HG03108 (cell line): ENCODE measurements around the gene NPR3.
"Not testable (repeated sequence)": the region's sequence is repeated elsewhere in the genome, so short reads cannot be mapped to it uniquely, and the experiment has no call there.

ENCODE experiments used
- ATAC-seq: cut with Tn5 transposase; IDR thresholded peaks from one replicate; pipeline ENCODE4 v1.9.1; 2021; ENCODE audit warnings: moderate library complexity; ENCODE audit not compliant: unreplicated experiment

NPR3 gene

DNA sequence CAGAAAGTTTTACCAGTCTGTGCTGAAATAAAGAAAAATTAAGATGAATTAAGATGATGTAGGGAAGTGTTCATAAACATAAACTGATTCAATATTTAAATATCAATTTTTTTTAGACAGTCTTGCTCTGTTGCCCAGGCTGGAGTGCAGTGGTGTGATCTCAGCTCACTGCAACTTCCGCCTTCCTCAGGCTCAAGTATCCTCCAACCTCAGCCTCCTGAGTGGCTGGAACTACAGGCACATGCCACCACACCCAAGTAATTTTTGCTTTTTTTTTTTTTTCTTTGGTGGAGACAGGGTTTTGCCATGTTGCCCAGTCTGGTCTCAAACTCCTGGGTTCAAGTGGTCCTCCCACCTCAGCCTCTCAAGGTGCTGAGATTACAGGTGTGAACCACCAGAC lies 94.3 kb downstream of the NPR3 start:
- not testable (repeated sequence) for ATAC-seq

DNA sequence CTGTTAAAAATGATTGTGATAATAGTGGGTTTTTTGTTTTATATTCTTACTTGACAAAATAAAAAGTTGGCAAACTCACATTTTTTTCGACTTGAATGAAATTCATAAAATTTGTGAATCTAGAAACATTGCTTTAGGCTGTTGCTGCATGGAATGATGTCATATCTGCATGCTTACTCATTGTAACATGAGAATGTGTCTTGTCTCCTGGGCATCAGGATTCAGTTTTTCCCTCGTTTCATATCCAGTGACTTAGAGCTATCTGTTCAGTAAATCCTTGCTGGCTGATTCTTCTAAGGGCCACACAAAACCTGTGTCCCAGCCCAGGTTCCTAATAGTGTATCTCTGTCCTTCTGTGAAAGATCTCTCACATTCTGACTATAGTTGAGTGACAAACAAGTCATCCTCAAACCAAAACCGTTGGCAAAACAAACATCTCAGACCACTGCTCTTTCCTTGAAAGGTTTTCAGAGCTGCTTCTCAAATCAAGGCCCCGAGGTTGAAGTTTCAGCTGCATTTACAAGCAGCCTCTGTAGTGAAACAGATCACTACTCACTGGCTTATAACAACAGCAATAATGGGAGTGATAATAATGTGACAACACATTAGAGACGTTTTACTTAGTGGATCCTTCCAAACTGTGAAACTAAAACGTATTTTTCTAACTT lies 95.0 kb downstream of the NPR3 start:
- no peak for ATAC-seq

GRCh38 chr5:32808783-32809182 lies 97.7 kb downstream of the NPR3 start:
- ATAC-seq, result no peak

- no peak for ATAC-seq
Observed at GRCh38 chr5:32810804-32811203, 99.7 kb downstream of the NPR3 start.

GRCh38 chr5:32812399-32812798 lies 101.3 kb downstream of the NPR3 start:
- ATAC-seq, result no peak

DNA sequence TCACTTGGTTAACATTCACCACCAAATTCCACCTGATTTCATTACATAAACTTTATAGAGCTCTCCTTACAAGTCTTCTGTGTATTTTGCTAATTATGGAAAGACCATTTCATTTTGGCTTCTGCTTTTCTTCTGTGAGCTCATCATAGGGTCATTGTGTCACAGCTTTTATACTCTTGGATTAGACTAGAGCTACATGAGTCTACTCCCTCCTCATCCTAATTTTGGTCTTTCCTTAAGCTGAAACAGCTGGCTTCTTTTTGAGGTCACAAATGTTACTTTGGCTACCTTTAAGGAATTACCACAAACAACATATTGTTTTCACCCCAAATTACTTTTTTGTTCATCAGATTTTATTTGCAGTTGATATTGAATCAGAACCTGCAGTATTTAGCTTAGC lies 103.0 kb downstream of the NPR3 start:
- ATAC-seq, result no peak

GRCh38 chr5:32814620-32815019 lies 103.5 kb downstream of the NPR3 start:
- no peak for ATAC-seq

DNA sequence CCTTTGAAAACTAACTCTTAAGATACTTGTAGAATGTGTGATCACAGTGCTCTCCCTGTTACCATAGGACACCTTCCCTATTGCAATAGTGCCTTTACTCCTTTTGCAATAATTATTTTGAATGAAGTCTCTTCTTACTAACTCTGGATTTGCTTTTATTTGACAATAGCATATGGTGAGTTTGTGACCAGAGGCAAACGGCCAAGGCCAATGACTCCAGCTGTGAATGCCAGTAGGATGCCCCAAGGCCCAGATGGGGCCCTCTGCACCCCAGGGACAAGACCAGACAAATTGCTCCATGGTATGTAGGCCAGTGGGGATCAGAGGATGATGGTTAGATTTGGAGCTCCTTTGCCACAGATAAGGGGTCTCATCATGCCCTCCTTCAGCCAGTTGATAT lies 116.9 kb downstream of the NPR3 start:
- ATAC-seq, result no peak

GRCh38 chr5:32828492-32828891 lies 117.4 kb downstream of the NPR3 start:
- no peak for ATAC-seq

DNA sequence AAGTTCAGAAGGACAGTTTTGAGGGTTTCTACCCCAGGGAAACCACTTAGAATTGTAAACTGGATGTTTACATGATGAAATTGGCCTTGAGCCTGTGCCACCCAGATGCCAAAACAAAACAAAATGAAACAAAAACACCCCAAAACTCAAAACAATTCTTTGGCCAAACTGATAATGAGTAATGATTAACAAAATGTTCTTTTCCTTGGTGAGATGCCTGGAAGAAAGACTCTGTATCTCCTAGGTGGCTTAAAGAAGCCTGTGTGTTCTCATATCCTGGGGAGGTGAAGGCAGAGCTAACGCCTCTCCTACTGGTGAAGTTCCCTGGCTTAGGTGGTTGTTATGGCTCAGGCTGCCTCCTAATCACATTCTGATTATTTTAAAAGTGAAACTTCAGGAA lies 120.5 kb downstream of the NPR3 start:
- ATAC-seq, result no peak

DNA sequence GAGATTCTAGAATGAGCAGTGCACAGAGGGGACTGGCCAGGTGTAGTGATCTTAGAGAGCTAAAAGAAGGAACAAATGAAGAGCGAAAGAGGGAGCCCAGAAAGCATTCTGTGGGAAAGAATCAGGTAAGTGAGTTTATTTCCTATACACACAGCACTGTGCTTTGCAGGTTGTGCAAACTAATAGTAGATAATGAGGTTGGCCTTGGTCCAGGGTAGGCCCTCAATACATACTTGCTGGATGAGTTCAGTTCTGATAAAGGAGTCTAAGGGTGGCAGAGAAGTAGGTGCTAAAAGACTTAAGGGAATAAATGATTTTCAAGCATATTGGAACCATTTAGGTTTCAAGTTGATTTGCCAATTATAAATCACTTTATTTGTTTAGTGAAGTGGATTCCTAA lies 122.0 kb downstream of the NPR3 start:
- no peak for ATAC-seq

DNA sequence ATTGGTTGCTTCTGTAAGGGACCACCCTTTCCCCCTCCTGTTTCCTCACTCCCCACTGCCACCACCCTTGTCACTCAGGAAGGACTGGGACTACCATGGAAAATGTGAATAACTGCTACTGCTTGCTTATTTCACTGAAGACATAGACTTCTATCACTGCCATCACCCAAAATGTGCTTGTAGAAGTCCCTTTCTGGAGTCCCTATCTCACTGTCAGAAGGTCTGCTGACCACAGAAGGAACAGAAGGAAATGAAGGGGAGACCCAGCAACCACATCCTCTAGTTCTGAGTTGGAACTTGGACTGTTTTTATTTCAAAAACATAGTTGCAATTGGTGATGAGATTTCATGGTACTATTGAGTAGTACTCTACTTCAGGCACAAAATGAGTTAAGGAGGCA lies 122.5 kb downstream of the NPR3 start:
- ATAC-seq, result no peak

DNA sequence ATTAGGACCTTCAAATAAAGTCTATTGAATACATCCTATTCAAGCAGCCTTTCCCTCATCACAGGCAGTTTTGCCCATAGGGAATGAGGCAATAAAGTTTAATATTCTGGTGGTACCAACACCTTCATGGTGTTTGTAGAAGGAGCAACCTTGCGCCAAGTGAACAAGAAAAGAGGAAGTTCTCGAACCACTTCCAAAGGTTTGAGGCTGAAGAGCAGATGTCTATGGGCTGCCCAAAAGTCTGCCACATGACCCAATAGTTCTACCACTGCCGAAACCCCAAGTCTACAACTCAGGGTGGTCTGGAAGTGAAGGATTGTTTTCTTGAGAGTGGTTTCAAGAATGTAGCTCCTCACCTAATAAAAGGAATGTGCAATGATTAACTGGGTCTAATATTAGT lies 123.1 kb downstream of the NPR3 start:
- ATAC-seq, result no peak

GRCh38 chr5:32836176-32836575 lies 125.1 kb downstream of the NPR3 start:
- no peak for ATAC-seq

DNA sequence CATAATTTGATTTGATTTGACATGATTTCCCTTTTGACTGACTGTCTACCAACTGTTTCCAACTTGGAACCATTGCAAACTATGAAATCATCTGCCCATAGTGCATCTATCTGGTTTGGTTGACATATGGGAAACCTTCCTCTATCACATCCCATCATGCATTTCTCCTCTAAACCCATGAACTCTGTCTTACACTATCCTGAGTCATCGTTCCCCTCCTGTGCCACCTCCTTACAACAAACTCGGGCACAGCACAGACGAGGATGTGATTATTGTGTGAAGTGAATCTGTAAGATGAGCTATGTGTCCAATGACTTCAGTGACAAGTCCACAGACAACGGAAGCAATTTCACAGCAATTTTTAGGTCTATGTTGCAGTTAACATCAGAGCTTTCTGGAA lies 126.1 kb downstream of the NPR3 start:
- no peak for ATAC-seq

DNA sequence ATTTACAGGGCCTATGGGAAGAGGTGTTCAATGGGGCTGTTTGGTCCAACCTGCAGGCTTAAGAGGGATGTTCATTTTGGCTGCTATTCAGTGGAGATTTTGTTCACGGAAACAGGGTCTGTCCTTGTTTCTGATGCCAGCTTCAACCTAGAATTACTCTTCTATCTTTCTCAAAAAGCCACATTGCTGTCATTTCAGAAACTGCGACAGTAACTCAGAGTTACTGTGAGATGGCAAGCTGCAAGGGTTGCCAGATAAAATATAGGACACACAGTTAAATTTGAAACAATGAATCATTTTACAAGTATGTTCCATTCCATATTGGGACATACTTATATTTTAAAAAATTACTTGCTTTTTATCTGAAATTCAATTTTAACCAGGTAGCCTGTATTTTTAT lies 128.0 kb downstream of the NPR3 start:
- ATAC-seq, result no peak

DNA sequence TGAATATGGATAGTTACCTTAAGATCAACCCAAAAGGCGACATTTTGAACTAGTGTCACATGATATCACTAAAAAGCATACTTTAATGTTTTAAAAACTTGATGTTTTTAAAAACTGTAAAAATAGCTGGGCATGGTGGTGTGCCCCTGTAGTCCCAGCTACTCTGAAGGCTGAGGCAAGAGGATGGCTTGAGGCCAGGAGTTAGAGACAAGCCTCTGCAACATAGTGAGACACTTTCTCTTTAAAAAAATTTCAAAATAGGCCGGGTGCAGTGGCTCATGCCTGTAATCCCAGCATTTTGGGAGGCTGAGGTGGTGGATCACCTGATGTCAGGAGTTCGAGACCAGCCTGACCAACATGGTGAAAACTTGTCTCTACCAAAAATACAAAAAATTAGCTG lies 129.5 kb downstream of the NPR3 start:
- no peak for ATAC-seq
